ENCODE results near the gene PROM1. TPM values are rescaled to one million over a fixed set of nuclear protein-coding genes. Genes with fewer than 3 reads are reported as not detected.

Gene PROM1
- total RNA-seq, 2 donors from 2014 or later = 34.3 to 63.9 TPM

- H3K36me3 ChIP-seq = no peaks in the 10 kb centered on the region
- no peaks in the 10 kb centered on the region for H3K4me1 ChIP-seq
- TF ChIP-seq CTCF (IDR thresholded peaks at IDR 0.05) = no peak
- no peak overlapping the region for H3K9ac ChIP-seq (ENCODE audit: low read depth in 2 of 2, low read length in 2 of 2)
- no peaks in the 10 kb centered on the region for H3K9me3 ChIP-seq
- no peak overlapping the region for H3K27ac ChIP-seq
- no peak overlapping the region for H3K4me3 ChIP-seq
- intact Hi-C loops (cut with DNase I) = no loop called here
- DNase-seq = no peak
- no peaks in the 10 kb centered on the region for H3K27me3 ChIP-seq
Observed at GRCh38 chr4:16056681-16057385, 27.0 kb downstream of the PROM1 start.

GRCh38 chr4:16055873-16056272 lies 27.9 kb downstream of the PROM1 start:
- no peak overlapping the region for H3K4me3 ChIP-seq
- intact Hi-C loops (cut with DNase I) = no loop called here
- TF ChIP-seq CTCF (IDR thresholded peaks at IDR 0.05) = no peak
- H3K9me3 ChIP-seq = no peaks in the 10 kb centered on the region
- no peak for DNase-seq
- H3K4me1 ChIP-seq = no peaks in the 10 kb centered on the region
- H3K27ac ChIP-seq = no peak overlapping the region
- H3K27me3 ChIP-seq = no peaks in the 10 kb centered on the region
- H3K36me3 ChIP-seq = no peaks in the 10 kb centered on the region
- H3K9ac ChIP-seq (ENCODE audit: low read depth in 2 of 2, low read length in 2 of 2) = no peak overlapping the region

- Histone ChIP-seq H3K27me3 (no peaks in the 10 kb centered on the region), H3K9ac (ENCODE audit: low read depth in 2 of 2, low read length in 2 of 2) (no peak overlapping the region), H3K9me3 (no peaks in the 10 kb centered on the region), H3K4me3 (no peak overlapping the region), H3K4me1 (no peaks in the 10 kb centered on the region), H3K36me3 (no peaks in the 10 kb centered on the region), H3K27ac (no peak overlapping the region)
- no peak for DNase-seq
- intact Hi-C loops (cut with DNase I) = no loop called here
- no peak for TF ChIP-seq CTCF (IDR thresholded peaks at IDR 0.05)
Observed at GRCh38 chr4:16055471-16055870, 28.4 kb downstream of the PROM1 start.

GRCh38 chr4:16052939-16053338 lies 30.9 kb downstream of the PROM1 start:
- Histone ChIP-seq H3K27ac (no peak overlapping the region), H3K27me3 (no peaks in the 10 kb centered on the region), H3K4me3 (no peak overlapping the region), H3K4me1 (no peaks in the 10 kb centered on the region), H3K9ac (ENCODE audit: low read depth in 2 of 2, low read length in 2 of 2) (no peak overlapping the region), H3K36me3 (no peaks in the 10 kb centered on the region), H3K9me3 (no peaks in the 10 kb centered on the region)
- no peak for TF ChIP-seq CTCF (IDR thresholded peaks at IDR 0.05)
- DNase-seq = no peak
- intact Hi-C loops (cut with DNase I) = no loop called here

- no peak overlapping the region for H3K27ac ChIP-seq
- H3K9me3 ChIP-seq = no peaks in the 10 kb centered on the region
- no peak overlapping the region for H3K9ac ChIP-seq (ENCODE audit: low read depth in 2 of 2, low read length in 2 of 2)
- no peaks in the 10 kb centered on the region for H3K36me3 ChIP-seq
- intact Hi-C loops (cut with DNase I) = no loop called here
- H3K4me3 ChIP-seq = no peak overlapping the region
- no peaks in the 10 kb centered on the region for H3K27me3 ChIP-seq
- no peak for TF ChIP-seq CTCF (IDR thresholded peaks at IDR 0.05)
- no peak for DNase-seq
- no peaks in the 10 kb centered on the region for H3K4me1 ChIP-seq
Observed at GRCh38 chr4:16051980-16052379, 31.8 kb downstream of the PROM1 start.

All from colonic mucosa (tissue), 4 donors.